NCI-H1092 (cell line): ENCODE measurements around the gene IGSF9B.

Source experiments
- DNase-seq: peaks from one replicate; lab custom pipeline; 2025; lab: John Stamatoyannopoulos, UW

IGSF9B gene

GRCh38 chr11:133898770-133899115, 58.0 kb downstream of the IGSF9B start:
- DNase-seq = no peak

DNA sequence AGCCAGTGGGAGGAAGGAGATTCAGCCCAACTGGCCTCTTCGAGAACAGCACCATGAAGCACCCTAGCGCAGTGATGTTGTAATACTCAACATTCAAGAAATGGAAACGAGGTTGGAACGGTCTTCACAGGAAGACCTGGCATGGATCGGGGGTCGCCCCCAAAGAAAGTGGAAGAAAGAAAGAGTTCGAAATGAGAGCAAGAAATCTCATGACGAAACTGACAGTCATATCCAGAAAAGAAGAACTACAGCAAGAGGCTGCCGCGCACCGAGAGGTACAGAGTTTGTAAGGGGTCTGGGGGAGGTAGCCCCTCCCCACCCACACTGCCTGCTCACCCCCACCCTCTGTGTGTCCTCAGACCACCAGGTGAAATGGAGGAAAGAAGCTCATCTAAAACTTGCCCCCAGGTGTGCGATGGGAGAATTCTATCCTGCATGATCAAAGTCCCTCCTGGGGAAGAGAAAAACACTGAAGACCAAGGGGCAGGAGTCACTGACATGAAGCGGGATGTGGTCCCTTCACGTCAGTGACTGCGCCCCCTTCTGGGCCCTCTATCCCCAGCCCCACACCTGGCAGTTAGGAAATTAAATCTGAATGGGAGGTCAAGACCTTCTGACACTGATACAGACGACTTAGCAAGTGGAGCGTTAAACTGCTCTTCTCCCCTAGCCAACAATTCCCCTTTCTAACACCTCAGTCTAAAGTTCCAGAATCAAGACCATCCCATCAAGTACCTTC, 58.6 kb downstream of the IGSF9B start:
- DNase-seq = no peak

DNA sequence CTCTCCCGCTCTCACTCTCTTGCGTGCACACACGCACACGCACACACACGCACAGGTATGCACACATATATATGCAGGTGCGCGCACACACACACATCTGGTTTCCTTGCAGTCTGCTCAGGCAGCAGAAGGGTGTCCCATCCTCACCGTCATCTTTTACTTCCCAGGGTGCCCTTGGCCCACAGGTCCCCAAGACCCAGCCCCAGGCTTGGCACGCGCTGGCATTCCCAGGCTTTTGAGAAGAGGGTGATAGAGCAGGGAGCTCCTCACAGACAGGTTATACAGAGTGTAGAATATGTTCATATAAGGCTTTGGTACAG, 59.5 kb downstream of the IGSF9B start:
- DNase-seq = no peak

DNA sequence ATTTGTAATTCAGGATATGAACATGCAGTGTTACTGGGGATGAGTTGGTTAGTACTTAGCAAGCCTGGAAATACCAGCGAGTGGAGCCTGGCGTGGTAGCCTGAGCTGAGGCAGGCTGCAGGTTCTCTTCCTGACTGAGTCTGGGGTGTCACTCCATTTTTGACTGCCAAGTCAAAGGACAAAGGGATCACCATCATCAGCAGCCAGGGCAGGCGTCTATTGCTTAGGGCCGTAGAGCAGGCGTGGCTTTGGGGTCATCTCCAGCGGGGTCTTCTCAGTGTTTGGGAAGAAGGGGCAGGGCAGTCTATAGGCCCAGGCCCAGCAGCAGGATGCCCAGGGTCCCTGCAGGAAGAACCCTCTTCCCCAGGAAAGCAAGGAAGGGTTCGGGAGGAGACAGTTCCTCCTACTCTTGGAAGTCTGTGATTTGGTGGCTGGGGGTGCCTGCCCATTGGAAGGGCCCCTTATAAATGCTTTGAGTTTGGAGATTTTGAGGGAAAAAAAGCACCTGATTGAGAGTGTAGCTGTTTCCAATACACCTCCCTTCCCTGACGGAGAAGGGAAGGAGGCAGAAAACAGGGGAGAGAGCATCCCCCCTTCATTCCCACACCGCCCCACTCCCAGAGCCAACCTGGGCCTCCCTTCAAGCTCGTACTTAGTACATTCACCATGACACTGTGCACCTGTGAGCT, 60.0 kb downstream of the IGSF9B start:
- no peak for DNase-seq

DNA sequence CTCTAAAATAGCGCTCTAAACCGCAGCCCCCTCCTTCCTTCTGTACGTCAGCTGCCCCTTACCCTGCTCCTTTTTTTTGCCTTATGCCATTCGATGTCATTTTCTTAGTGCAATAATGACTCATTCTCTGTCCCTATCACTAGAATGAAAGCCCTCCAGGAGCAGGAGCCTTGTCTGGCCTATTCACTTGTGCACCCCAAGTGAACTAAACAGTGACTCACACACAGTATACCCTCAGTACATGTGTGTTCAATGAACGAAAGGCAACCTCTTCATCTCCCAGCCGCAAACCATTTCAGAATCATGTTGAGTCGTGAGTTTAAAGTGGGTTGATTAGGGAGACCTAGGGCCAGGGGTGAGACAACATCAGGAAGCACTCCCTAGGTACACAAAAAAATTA, 60.7 kb downstream of the IGSF9B start:
- DNase-seq = no peak

GRCh38 chr11:133895551-133895950, 61.2 kb downstream of the IGSF9B start:
- no peak for DNase-seq

- no peak for DNase-seq
Measured at GRCh38 chr11:133895061-133895479, 61.7 kb downstream of the IGSF9B start.

DNA sequence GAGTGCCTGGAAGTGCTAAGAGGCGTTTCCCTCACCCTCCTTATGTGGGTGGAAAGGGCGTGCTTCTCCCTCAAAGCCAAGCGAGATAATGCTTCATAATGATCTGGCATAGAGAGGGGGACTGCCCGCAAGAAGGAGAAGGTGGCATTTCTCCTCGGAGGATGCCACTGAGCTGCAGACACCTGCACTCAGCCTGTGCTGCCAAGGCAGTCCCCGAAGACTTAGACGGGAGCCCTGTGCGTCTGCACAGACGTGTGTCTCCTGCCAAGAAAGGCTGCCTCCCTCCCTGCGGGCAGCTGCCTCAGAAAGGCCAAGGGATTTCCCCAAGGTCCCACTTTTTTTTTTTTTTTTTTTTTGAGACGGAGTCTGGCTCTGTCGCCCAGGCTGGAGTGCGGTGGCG, 63.4 kb downstream of the IGSF9B start:
- no peak for DNase-seq

GRCh38 chr11:133892584-133893380, 64.0 kb downstream of the IGSF9B start:
- DNase-seq = no peak

GRCh38 chr11:133892126-133892525, 64.6 kb downstream of the IGSF9B start:
- no peak for DNase-seq

DNA sequence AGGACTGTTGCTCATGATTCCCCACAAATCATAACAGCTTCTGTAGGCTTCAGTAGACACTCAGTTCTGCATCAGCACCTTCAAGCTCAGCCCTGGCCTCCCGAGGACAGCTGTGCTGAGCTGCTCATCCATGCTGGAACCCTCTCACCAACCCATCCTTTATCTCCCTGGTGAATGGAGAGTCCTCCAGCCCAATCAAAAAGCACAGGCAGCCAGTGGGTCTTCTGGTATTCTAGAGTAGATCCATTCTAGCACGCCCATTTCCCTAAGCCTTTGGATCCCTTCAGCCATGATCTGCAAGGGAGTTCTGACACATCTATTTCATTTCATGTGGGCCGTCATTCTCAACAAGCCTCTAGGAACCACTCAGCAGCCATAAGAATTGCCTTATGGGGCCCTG, 66.9 kb downstream of the IGSF9B start:
- DNase-seq = no peak

GRCh38 chr11:133889188-133889587, 67.6 kb downstream of the IGSF9B start:
- DNase-seq = no peak

GRCh38 chr11:133887692-133888332, 69.0 kb downstream of the IGSF9B start:
- DNase-seq = no peak

DNA sequence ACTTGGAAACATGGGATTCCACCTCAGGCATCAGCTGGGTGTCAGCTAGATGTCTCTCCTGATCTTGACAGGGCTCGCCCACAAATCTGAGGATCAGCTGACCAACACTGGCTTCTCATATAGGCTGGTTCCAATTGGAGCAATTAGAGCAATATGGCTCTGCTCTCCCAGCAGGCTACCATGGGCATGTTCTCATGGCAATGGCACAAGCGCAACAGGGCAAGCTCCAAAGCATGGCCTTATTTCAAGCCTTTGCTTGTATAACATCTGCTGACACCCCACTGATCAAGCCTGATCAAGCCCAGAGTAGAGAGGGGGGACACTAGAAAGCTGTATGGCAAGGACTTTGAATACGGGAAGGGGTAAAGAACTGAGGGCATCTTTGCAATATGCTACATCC, 70.7 kb downstream of the IGSF9B start:
- DNase-seq = no peak

GRCh38 chr11:133872160-133872559, 84.6 kb downstream of the IGSF9B start:
- DNase-seq = no peak

DNA sequence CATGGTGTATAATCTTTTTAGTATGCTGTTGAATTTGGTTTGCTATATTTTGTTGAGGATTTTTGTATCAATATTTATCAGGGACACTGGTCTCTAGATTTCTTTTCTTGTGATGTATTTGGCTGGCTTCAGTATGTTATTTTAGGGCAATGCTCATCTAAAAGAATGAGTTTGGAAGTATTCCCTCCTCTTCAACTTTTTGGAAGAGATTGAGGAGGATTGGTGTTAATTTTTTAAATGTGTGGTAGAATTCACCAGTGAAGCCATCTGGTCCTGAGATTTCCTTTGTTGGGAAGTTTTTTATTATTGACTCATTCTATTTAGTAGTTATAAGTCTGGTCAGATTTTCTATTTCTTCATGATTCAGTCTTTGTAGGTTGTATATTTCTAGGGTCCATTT, 89.3 kb downstream of the IGSF9B start:
- no peak for DNase-seq

DNA sequence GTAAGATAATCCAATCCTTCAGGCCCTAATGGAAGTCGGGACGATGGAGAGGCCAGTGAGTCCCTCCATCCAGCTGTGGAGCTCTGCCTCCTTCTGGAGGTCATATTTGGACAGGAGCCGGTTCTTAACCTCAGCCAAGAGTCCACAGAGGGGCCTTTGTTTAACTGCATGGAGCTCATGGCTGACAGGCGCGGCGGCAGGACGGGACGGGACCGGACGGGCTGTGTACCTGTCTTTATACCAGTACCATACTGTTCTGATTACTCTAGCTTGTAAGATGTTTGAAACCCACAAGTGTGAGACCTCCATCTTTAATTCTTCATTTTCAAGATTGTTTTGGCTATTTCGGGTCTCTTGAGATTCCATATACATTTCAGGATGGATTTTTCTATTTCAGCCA, 91.3 kb downstream of the IGSF9B start:
- DNase-seq = no peak

- DNase-seq = no peak
Measured at GRCh38 chr11:133864756-133865155, 92.0 kb downstream of the IGSF9B start.

DNA sequence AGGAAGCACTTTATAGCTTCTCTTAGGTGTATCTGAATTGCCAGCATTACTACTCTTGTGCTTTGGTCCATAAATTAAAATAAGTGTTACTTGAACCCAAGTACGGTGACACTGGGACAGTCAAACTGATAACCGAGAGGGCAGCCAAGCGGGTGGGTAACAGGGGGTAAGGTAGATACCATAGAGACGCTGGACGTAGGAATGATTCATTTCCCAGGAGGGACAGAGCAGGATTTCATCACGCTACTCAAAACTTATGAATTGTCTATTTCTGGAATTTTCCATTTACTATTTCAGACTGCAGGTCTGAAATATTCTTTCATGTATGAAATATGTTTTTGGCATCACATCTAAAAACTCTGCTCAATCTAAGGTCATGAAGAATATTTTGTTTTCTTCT, 96.6 kb downstream of the IGSF9B start:
- DNase-seq = no peak
